Endothelial cell (in vitro differentiated cells): ENCODE data around the gene SLC25A1. TPM values are rescaled to one million over a fixed set of nuclear protein-coding genes. Genes with fewer than 3 reads are reported as not detected.
A peak's percentile ranks its signal among the peaks of the same experiment; 100 is the strongest.

Experiments used
- DNase-seq: peaks from one replicate; pipeline ENCODE4 v3.0.0; 2021; ENCODE audit warnings: low spot score
- H3K27ac Mint-ChIP-seq: one replicate; pipeline ENCODE4 v1.8.0; 2021; ENCODE audit warnings: mixed read lengths, inconsistent platforms; ENCODE audit not compliant: unreplicated experiment
- H3K27me3 Mint-ChIP-seq: one replicate; pipeline ENCODE4 v1.8.0; 2021; ENCODE audit warnings: mild to moderate bottlenecking, moderate library complexity, mixed read lengths, inconsistent platforms; ENCODE audit not compliant: unreplicated experiment
- H3K36me3 Mint-ChIP-seq: one replicate; pipeline ENCODE4 v1.8.0; 2021; ENCODE audit warnings: mild to moderate bottlenecking, low read depth, mixed read lengths, inconsistent platforms; ENCODE audit not compliant: unreplicated experiment
- H3K4me1 Mint-ChIP-seq: one replicate; pipeline ENCODE4 v1.8.0; 2021; ENCODE audit warnings: mild to moderate bottlenecking, mixed read lengths, inconsistent platforms; ENCODE audit not compliant: unreplicated experiment
- H3K4me3 Mint-ChIP-seq: one replicate; pipeline ENCODE4 v1.8.0; 2021; ENCODE audit warnings: mild to moderate bottlenecking, mixed read lengths, inconsistent platforms; ENCODE audit not compliant: unreplicated experiment
- H3K9me3 Mint-ChIP-seq: one replicate; pipeline ENCODE4 v1.8.0; 2021; ENCODE audit warnings: mixed read lengths, inconsistent platforms; ENCODE audit not compliant: unreplicated experiment
- CTCF ChIP-seq: fragments of 200-600 bp; sonication (generic); IDR thresholded peaks from one replicate; pipeline ENCODE4 v1.5.0; 2021; ENCODE audit warnings: antibody characterized with exemption; ENCODE audit not compliant: unreplicated experiment
- total RNA-seq: library from RNA; stranded (reverse); fragmentation: NEBNext Ultra II Directional; extraction: Animal tissue kit (Norgen Biotek cat#: 25700); gene quantifications from one replicate; pipeline ENCODE4 v1.2.1, GENCODE V29; 2021; ENCODE audit not compliant: unreplicated experiment

Gene SLC25A1
- total RNA-seq, 1 donor from 2014 or later, result 79.2 TPM

GRCh38 chr22:19132153-19132552 lies 46.4 kb downstream of the SLC25A1 start:
- no peak for TF ChIP-seq CTCF
- Mint-ChIP-seq H3K4me1 (no peaks in the 10 kb centered on the region), H3K4me3 (no peak overlapping the region), H3K27me3 (peaks cover 11% of the 10 kb centered on the region), H3K9me3 (no peaks in the 10 kb centered on the region), H3K27ac (no peak overlapping the region), H3K36me3 (peaks cover 18% of the 10 kb centered on the region)
- no peak for DNase-seq

- no peak for DNase-seq
- Mint-ChIP-seq H3K27me3 (peaks cover 11% of the 10 kb centered on the region), H3K4me3 (no peak overlapping the region), H3K9me3 (no peaks in the 10 kb centered on the region), H3K4me1 (no peaks in the 10 kb centered on the region), H3K36me3 (peaks cover 13% of the 10 kb centered on the region), H3K27ac (no peak overlapping the region)
- no peak for TF ChIP-seq CTCF
Measured at GRCh38 chr22:19131685-19132015, 46.9 kb downstream of the SLC25A1 start.

- no peak for TF ChIP-seq CTCF
- no peaks in the 10 kb centered on the region for H3K4me1 Mint-ChIP-seq
- H3K27me3 Mint-ChIP-seq, result peaks cover 11% of the 10 kb centered on the region
- H3K4me3 Mint-ChIP-seq, result no peak within 1 kb of the TSS
- no peak within 1 kb of the TSS for H3K27ac Mint-ChIP-seq
- peaks cover 8% of the 10 kb centered on the region for H3K36me3 Mint-ChIP-seq
- H3K9me3 Mint-ChIP-seq, result no peaks in the 10 kb centered on the region
- no peak for DNase-seq
Measured at GRCh38 chr22:19130959-19131684, 47.4 kb downstream of the SLC25A1 start, which contains the start of gene TSSK2. Gene TSSK2, plus strand, starts transcription at chr22:19131308. Its CDS starts 92 bp downstream, at chr22:19131400.

GRCh38 chr22:19129871-19130270 lies 48.7 kb downstream of the SLC25A1 start:
- H3K27me3 Mint-ChIP-seq, result peaks cover 8% of the 10 kb centered on the region
- H3K27ac Mint-ChIP-seq, result peak overlapping the region; percentile 64

More at GRCh38 chr22:19129871-19130270, 48.7 kb downstream of the SLC25A1 start:
- H3K9me3 Mint-ChIP-seq, result no peaks in the 10 kb centered on the region
- no peak for DNase-seq
- no peak overlapping the region for H3K4me3 Mint-ChIP-seq
- no peak for TF ChIP-seq CTCF
- no peaks in the 10 kb centered on the region for H3K4me1 Mint-ChIP-seq
- H3K36me3 Mint-ChIP-seq, result no peaks in the 10 kb centered on the region
